GM19193 (cell line): Measurements from ENCODE around the gene WTAP.

Experiments used
- POLR2A ChIP-seq: IDR thresholded peaks from 4 replicates; pipeline ENCODE4 v1.6.1; 2011; ENCODE audit not compliant: insufficient read depth, insufficient read length; ENCODE audit errors: extremely low read depth

The WTAP gene

GRCh38 chr6:159726918-159727716 is at the start of gene WTAP:
Gene WTAP (plus strand): TSS chr6:159727506. CDS start chr6:159736266, 8,760 bp downstream.
- TF ChIP-seq POLR2A: peak; percentile 97

GRCh38 chr6:159677506-159678165 is 49.7 kb upstream of the WTAP start:
- no peak for TF ChIP-seq POLR2A

GRCh38 chr6:159678574-159678973 is 48.7 kb upstream of the WTAP start:
- no peak for TF ChIP-seq POLR2A

GRCh38 chr6:159679091-159680077 is 47.9 kb upstream of the WTAP start:
- TF ChIP-seq POLR2A: no peak

GRCh38 chr6:159680104-159680503 is 47.2 kb upstream of the WTAP start:
- TF ChIP-seq POLR2A: no peak

- TF ChIP-seq POLR2A: no peak
These were observed 46.0 kb upstream of the WTAP start for GRCh38 chr6:159681191-159681880.

GRCh38 chr6:159682295-159682694 is 45.0 kb upstream of the WTAP start:
- TF ChIP-seq POLR2A: no peak

- TF ChIP-seq POLR2A: no peak
These were observed 44.5 kb upstream of the WTAP start for GRCh38 chr6:159682810-159683209.

GRCh38 chr6:159684013-159684304 is 43.3 kb upstream of the WTAP start:
- TF ChIP-seq POLR2A: no peak

GRCh38 chr6:159686040-159686439 is 41.3 kb upstream of the WTAP start:
- TF ChIP-seq POLR2A: no peak

- TF ChIP-seq POLR2A: no peak
These were observed 40.6 kb upstream of the WTAP start for GRCh38 chr6:159686703-159687102.

GRCh38 chr6:159687341-159687740 is 40.0 kb upstream of the WTAP start:
- TF ChIP-seq POLR2A: no peak

- no peak for TF ChIP-seq POLR2A
These were observed 38.9 kb upstream of the WTAP start for GRCh38 chr6:159688266-159688905.

- no peak for TF ChIP-seq POLR2A
These were observed 38.3 kb upstream of the WTAP start for GRCh38 chr6:159689001-159689400.
